NCI-H69 (cell line): ENCODE measurements around the gene CHI3L1.

Experiments used
- DNase-seq: peaks from one replicate; lab custom pipeline; 2025; lab: John Stamatoyannopoulos, UW

CHI3L1 gene

GRCh38 chr1:203133970-203134725 is 52.4 kb downstream of the CHI3L1 start:
- peak; percentile 23 for DNase-seq

- DNase-seq: no peak
Observed at GRCh38 chr1:203131548-203132200, 54.8 kb downstream of the CHI3L1 start.

DNA sequence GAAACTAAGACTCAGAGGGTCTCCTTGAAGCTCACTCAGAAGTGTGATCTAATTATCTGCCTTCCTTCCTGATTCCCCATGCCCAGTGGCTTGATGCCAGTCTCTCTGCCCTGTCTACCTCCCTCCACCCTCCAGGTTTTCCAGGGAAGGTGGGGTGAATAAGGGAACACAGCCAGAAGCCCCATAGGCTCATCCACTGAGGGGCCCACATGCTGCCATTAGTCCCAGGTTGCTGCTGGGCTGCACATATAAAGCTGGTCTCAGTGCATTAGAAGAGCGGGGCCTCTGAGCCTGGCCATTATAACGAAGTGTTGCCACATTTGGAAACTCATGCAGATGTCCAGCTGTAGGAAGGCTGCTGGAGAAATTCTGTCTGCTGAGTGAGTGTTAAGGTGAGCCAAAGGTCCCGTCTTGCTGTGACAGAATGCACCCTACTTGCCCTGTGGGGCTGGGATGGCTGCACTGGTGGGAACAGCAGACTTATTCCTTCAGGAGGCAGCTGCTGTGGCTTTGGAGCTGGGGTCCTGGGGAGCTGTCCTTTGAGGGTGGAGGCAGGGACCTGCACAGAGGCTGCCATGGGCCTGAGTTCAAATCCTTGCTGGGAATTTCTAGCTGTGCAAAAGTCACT is 56.0 kb downstream of the CHI3L1 start:
- DNase-seq: peak; percentile 39

DNA sequence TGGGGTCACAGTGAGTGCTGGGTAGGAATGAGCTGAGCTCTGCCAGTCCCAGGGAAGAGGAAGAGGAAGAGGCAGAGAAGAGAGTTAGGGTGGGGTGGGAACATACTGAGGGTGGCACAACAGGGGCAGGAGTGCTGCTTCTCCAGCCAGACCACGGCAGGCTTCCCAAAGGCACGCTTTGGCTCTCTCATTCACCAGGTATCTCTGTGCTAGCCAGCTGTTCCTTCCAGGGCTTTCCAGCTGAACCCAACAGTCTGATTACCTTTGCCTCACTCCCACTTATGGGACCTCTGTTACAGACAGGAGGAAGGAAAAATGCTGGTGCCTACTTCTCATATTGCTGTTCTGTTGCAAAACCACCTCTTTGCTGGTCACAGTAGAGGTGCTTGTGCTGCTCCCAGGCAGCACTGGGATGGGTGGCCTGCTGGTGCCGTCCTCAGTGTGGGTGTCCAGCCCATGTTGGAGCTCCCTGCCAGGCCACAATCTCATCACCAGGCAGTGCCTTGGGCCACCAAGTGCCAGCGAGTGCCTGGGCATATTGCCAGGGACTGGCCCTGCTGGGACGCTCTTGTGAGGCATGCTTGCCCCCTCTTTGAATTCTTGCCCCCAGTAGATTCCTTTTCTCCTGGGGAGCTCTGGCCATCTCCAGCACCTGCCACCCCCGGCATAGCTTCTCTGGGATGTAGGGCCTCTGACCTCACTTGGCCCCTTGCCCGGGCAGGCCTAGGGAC is 56.8 kb downstream of the CHI3L1 start:
- peak; percentile 47 for DNase-seq
